Suprapubic skin (tissue), 4 donors: Measurements from ENCODE around the gene TRAF3. TPM values are rescaled to one million over a fixed set of nuclear protein-coding genes. Genes with fewer than 3 reads are reported as not detected.
A peak's percentile ranks its signal among the peaks of the same experiment; 100 is the strongest.

Source experiments
- DNase-seq, 2 donors: peaks; one replicate each; pipeline ENCODE4 v3.0.0-alpha.2; 2019; ENCODE audit warnings: low spot score in 2 of 2
- H3K27ac ChIP-seq: fragments of 200-600 bp; sonication (generic); one replicate; pipeline ENCODE4 v1.5.1; 2019
- H3K27me3 ChIP-seq: fragments of 200-600 bp; sonication (generic); one replicate; pipeline ENCODE4 v1.5.1; 2019
- H3K36me3 ChIP-seq: fragments of 200-600 bp; sonication (generic); one replicate; pipeline ENCODE4 v1.5.1; 2019
- H3K4me1 ChIP-seq: fragments of 200-600 bp; sonication (generic); one replicate; pipeline ENCODE4 v1.5.1; 2019
- H3K4me3 ChIP-seq: fragments of 200-600 bp; sonication (generic); one replicate; pipeline ENCODE4 v1.5.1; 2019; ENCODE audit warnings: mild to moderate bottlenecking
- H3K9me3 ChIP-seq: fragments of 200-600 bp; sonication (generic); one replicate; pipeline ENCODE4 v1.5.1; 2019
- EP300 ChIP-seq: sonication (generic); formaldehyde crosslinking; IDR thresholded peaks from one replicate; pipeline ENCODE4 v1.6.1; 2017; ENCODE audit warnings: antibody characterized with exemption
- POLR2A ChIP-seq, 2 donors: fragments of 450-650 bp; IDR thresholded peaks; one replicate each; pipeline ENCODE4 v1.6.1; 2017; ENCODE audit warnings: antibody characterized with exemption in 2 of 2, mild to moderate bottlenecking in 2 of 2, moderate library complexity in 2 of 2
- POLR2AphosphoS5 ChIP-seq, 3 donors: sonication (generic); formaldehyde crosslinking; IDR thresholded peaks; one replicate each; pipeline ENCODE4 v1.6.1; 2017; ENCODE audit warnings: antibody characterized with exemption in 3 of 3
- WGBS: methylation state at CpG from one replicate; pipeline ENCODE4 v1.1.5; 2018; 5-methylcytosine and 5-hydroxymethylcytosine counted together
- total RNA-seq, 4 donors: library from RNA; depleted of rRNA; stranded (reverse); fragments of >200 nt; gene quantifications; one replicate each; pipeline ENCODE4 v1.1.0, GENCODE V29; 2016
- TF ChIP-seq, protein P1 (sequence below), 2 donors: fragments of 200-600 bp in 1 of 2; fragments of 450-650 bp in 1 of 2; sonication (generic) in 1 of 2; IDR thresholded peaks; one replicate each; pipeline ENCODE4 v1.5.1; 2016 to 2019; ENCODE audit warnings: antibody characterized with exemption in 2 of 2, mild to moderate bottlenecking in 1 of 2, moderate library complexity in 1 of 2

The TRAF3 gene
- total RNA-seq, 4 donors from 2014 or later: 8.7 to 22.8 (median 14.2) TPM

DNA sequence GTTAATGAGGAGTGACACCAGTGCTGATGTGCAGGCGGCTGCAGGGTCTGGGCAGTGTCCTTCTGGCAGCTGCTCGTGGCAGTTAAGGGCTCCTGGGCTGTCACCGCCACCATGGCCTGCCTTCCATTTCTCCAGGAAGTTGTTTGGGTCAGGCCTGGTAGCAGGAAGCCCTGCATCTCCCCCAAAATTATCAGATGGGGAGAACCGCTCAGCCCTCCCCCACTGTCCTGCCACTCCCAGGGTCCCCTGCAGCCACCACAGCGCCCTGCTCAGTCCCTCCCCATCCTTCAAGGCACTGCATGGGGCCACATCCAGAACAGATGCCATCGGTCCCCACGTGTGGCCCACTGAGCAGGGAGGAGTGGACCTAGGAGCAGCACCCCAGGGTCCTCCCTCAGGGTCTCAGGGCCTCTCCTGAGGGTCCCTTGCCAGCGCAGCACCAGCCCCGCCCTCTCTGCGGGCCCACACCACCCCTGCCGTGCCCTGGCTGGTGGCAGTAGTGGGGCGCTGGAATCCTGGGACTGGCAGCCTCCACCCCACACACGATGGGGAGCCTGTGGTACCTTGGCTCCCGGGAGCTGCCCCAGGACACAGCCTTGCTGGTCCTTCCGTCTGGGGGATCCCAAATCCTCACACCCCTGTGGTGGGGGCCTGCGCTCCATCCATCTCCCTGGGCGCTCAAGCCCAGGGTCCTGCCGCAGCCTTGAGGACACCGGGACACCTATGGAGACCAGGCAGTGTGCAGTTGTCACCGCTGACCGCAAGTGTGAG, 134.9 kb downstream of the TRAF3 start:
- Histone ChIP-seq H3K4me3 (no peak overlapping the region), H3K27me3 (no peaks in the 10 kb centered on the region), H3K27ac (no peak overlapping the region), H3K4me1 (no peaks in the 10 kb centered on the region), H3K9me3 (no peaks in the 10 kb centered on the region), H3K36me3 (peaks cover 13% of the 10 kb centered on the region)
- 94% methylated on average over 11 of the region's 21 CpGs for WGBS
- DNase-seq: no peak
- no peak for TF ChIP-seq EP300
- no peak for TF ChIP-seq POLR2AphosphoS5 (IDR thresholded peaks at IDR 0.05)
- TF ChIP-seq, protein P1, sequence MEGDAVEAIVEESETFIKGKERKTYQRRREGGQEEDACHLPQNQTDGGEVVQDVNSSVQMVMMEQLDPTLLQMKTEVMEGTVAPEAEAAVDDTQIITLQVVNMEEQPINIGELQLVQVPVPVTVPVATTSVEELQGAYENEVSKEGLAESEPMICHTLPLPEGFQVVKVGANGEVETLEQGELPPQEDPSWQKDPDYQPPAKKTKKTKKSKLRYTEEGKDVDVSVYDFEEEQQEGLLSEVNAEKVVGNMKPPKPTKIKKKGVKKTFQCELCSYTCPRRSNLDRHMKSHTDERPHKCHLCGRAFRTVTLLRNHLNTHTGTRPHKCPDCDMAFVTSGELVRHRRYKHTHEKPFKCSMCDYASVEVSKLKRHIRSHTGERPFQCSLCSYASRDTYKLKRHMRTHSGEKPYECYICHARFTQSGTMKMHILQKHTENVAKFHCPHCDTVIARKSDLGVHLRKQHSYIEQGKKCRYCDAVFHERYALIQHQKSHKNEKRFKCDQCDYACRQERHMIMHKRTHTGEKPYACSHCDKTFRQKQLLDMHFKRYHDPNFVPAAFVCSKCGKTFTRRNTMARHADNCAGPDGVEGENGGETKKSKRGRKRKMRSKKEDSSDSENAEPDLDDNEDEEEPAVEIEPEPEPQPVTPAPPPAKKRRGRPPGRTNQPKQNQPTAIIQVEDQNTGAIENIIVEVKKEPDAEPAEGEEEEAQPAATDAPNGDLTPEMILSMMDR (IDR thresholded peaks at IDR 0.05): no peak
- TF ChIP-seq POLR2A (IDR thresholded peaks at IDR 0.05): no peak

DNA sequence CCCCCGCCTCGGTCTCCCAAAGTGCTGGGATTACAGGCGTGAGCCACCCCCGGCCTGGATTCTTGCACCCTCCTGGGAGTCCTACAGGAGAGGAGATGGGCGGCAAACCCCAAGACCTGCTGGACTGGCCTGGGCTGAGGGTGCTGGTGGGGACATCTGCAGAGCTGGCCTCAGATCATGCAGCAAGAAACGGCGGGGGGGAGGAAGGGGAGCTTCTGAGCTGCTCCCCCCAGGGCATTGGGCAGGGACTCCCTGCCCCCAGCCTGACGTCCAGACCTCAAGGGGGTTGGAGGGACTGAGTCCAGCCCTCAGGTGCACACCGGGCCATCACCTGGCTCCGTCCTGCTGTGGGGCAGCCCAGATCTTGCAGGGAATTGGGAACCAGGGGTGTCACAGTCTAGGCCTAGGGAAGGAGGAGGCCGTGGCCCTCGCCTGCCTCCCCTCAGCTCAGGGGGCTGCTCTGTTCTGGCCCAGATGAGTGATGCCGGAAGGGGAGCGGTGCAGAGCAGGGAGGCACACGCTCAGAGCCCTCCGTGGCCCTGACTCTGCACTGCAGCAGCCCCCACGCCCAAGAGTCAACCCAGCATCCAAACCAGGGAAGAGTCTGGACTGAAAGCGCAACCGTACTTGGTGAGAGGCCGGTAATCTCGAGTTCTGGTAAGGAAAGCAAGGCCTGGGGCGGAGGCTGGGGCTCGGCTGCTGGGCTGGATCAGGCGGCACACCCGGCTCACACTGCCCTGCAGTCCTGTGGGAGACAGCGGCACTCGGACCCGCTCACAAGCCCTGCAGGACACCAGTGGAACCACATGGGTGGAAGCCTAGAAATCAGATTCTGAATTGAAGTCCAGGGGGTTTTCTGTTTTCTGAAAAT, 136.3 kb downstream of the TRAF3 start:
- Histone ChIP-seq H3K4me1 (no peaks in the 10 kb centered on the region), H3K4me3 (no peak overlapping the region), H3K27me3 (no peaks in the 10 kb centered on the region), H3K9me3 (no peaks in the 10 kb centered on the region), H3K27ac (no peak overlapping the region), H3K36me3 (peaks cover 8% of the 10 kb centered on the region)
- TF ChIP-seq POLR2AphosphoS5 (IDR thresholded peaks at IDR 0.05): no peak
- TF ChIP-seq, protein P1 (IDR thresholded peaks at IDR 0.05): no peak
- no peak for TF ChIP-seq POLR2A (IDR thresholded peaks at IDR 0.05)
- no peak for TF ChIP-seq EP300
- WGBS: 88% methylated on average over 21 of the region's 28 CpGs
- DNase-seq: peak in 1 of 2 donors; percentile 71

DNA sequence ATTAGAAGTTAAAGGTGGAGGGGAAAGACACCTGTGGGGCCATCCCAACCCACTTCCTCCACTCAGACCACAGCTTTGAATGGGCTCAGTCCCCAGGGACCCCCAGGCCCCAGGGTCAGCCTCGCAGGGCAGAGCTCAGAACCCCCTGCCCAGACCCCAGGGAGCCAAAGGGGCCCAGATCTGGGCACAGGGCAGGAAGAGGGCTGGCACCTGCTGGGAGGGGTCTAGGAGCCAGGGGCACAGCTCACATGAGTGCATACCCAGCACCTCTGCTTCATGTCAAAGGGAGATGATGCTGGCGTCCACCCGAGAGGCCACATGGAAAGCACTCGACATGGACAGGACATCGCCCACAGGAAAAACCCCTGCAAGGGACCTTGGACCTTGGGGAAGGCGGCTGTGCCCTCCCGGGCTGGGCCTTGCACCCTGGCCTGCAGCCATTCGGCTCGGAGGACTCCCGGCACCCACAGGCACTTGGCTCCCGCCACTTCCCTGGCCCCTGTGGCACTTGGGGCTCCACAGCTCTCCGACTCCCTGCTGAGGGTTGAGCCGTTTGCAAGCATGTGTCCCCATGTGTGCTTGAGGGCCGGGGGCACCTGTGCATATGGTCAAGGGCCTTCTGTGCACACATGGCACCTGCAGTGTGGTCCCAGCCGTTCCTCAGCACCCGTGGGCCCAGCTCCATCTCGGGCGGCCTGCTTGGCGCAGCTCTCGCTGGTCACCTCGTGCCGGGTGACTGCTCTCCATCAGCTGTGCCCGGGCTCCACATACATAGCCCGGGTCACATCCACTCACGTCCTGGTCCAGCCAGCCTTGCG, 137.4 kb downstream of the TRAF3 start:
- H3K4me1 ChIP-seq: no peaks in the 10 kb centered on the region
- TF ChIP-seq, protein P1 (IDR thresholded peaks at IDR 0.05): no peak
- TF ChIP-seq POLR2A (IDR thresholded peaks at IDR 0.05) (no peak), EP300 (no peak), POLR2AphosphoS5 (IDR thresholded peaks at IDR 0.05) (no peak)
- H3K27ac ChIP-seq: no peak overlapping the region
- H3K36me3 ChIP-seq: peaks cover 8% of the 10 kb centered on the region
- H3K4me3 ChIP-seq: no peak overlapping the region
- no peak for DNase-seq
- H3K27me3 ChIP-seq: no peaks in the 10 kb centered on the region
- H3K9me3 ChIP-seq: no peaks in the 10 kb centered on the region
- 44% methylated on average over 1 of the region's 26 CpGs for WGBS

DNA sequence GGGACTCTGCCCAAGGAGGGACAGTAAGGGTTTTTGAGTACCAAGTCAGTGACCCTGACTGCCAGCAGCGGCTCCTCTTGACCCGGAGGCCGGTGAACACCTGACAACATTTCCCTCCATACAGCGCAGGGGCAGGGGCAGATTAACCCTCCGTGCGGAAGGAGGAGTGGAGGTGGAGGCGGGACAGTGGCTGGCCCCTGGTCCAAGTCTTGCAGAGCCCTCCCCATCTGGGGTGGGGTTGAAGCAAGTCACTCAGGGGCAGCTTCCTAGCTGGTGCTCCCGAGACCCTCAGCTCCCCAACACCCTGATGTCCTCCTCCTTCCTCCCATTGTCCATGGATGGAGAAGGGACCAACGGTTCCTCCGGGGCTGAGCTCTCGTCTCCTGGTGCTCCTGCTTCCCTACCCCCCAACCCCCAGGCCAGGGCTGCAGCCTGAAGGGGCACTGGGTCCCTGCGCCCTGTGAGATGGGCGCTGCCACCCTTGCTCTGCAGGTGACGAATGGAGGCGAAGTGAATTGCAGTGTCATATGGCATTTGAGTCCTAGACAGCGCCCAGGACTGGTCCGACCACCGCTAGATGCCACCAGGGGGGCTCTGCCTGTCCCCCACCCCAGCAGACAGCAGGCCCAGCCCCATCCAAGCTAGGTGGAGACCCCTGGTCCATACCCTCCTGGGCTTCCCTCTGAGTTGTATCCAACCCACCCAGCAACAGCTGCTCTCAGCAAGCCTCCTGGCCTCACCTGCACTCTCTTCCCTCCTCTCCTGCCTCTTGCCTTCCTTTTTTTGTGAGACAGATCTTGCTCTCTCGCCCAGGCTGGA, 138.3 kb downstream of the TRAF3 start:
- no peak overlapping the region for H3K4me3 ChIP-seq
- TF ChIP-seq, protein P1 (IDR thresholded peaks at IDR 0.05): no peak
- TF ChIP-seq EP300 (no peak), POLR2A (IDR thresholded peaks at IDR 0.05) (no peak), POLR2AphosphoS5 (IDR thresholded peaks at IDR 0.05) (no peak)
- no peaks in the 10 kb centered on the region for H3K4me1 ChIP-seq
- no peak for DNase-seq
- peaks cover 8% of the 10 kb centered on the region for H3K36me3 ChIP-seq
- WGBS: 87% methylated on average over 11 of the region's 19 CpGs
- no peaks in the 10 kb centered on the region for H3K27me3 ChIP-seq
- H3K27ac ChIP-seq: no peak overlapping the region
- no peaks in the 10 kb centered on the region for H3K9me3 ChIP-seq
